Panc1 (cell line): ENCODE measurements around the gene CHCHD10. TPM values are rescaled to one million over a fixed set of nuclear protein-coding genes. Genes with fewer than 3 reads are reported as not detected.

ENCODE experiments used
- ATAC-seq: fragments of 200-7000 bp; cut with Tn5 transposase; 2 replicates; pipeline ENCODE4 v1.9.1; 2020; ENCODE audit warnings: mild to moderate bottlenecking, moderate library complexity
- BruUV-seq: library from RNA; stranded (reverse); fragments of 400-500 nt; replicated peaks from 2 replicates; lab custom pipeline; 2021; lab: Mats Ljungman, UMichigan
- CTCF ChIA-PET: fragments of 300-600 bp; sonication (Branson Sonifier 250); formaldehyde crosslinking; loops from one replicate; lab custom pipeline; 2022; ENCODE audit warnings: antibody characterized with exemption; lab: Charles Lee
- POLR2A ChIA-PET: fragments of 300-600 bp; sonication (Branson Sonifier 250); formaldehyde crosslinking; loops from one replicate; lab custom pipeline; 2022; ENCODE audit warnings: antibody characterized with exemption; lab: Charles Lee
- DNase-seq: peaks from one replicate; pipeline ENCODE4 v3.0.0-alpha.2; 2010; ENCODE audit warnings: low read depth, low spot score
- H3K27ac ChIP-seq: 2 replicates; pipeline ENCODE4 v1.5.1; 2011; ENCODE audit warnings: mild to moderate bottlenecking, low read length, inconsistent platforms
- H3K27me3 ChIP-seq: fragments of 200-500 bp; sonication (Bioruptor generic); 2 replicates; pipeline ENCODE4 v1.6.0; 2014; ENCODE audit warnings: low read length, inconsistent platforms; ENCODE audit not compliant: control insufficient read depth, insufficient read depth
- H3K36me3 ChIP-seq: fragments of 200-500 bp; sonication (Bioruptor generic); 2 replicates; pipeline ENCODE4 v1.5.1; 2014; ENCODE audit warnings: inconsistent platforms, mild to moderate bottlenecking, low read length, moderate library complexity; ENCODE audit not compliant: control insufficient read depth, insufficient read depth
- H3K4me1 ChIP-seq: 2 replicates; pipeline ENCODE4 v1.5.1; 2011; ENCODE audit warnings: inconsistent platforms, mild to moderate bottlenecking, low read length, moderate library complexity; ENCODE audit not compliant: control insufficient read depth, insufficient read depth
- H3K4me3 ChIP-seq, 2 experiments: 2 replicates each; pipeline ENCODE4 v1.5.1; 2011 to 2012; ENCODE audit warnings: low read depth in 2 of 2, low read length in 2 of 2, mild to moderate bottlenecking in 2 of 2, inconsistent platforms in 1 of 2, moderate library complexity in 1 of 2
- H3K9me3 ChIP-seq: fragments of 200-500 bp; sonication (Bioruptor generic); 2 replicates; pipeline ENCODE4 v1.5.1; 2014; ENCODE audit warnings: low read depth, mild to moderate bottlenecking, inconsistent platforms, low read length, moderate library complexity; ENCODE audit not compliant: control insufficient read depth, insufficient read depth
- POLR2AphosphoS5 ChIP-seq: IDR thresholded peaks from 2 replicates; pipeline ENCODE4 v1.6.1; 2012; ENCODE audit warnings: mild to moderate bottlenecking, low read depth, low read length, moderate library complexity
- SIN3A ChIP-seq: IDR thresholded peaks from 2 replicates; pipeline ENCODE4 v1.6.1; 2012; ENCODE audit warnings: low read depth, mild to moderate bottlenecking, low read length, moderate library complexity, borderline replicate concordance; ENCODE audit not compliant: insufficient read depth
- TCF7L2 ChIP-seq: IDR thresholded peaks from 2 replicates; pipeline ENCODE4 v1.6.1; 2011; ENCODE audit warnings: mild to moderate bottlenecking, low read depth, low read length, inconsistent platforms
- in situ Hi-C: cut with HindIII; loops from 2 replicates; pipeline ENCODE4 v1.10.0; 2016; ENCODE audit warnings: low sequenced_read_pairs, low pct_unique_long_range_greater_than_20kb
- intact Hi-C: fragments of 100-400 bp; cut with micrococcal nuclease; formaldehyde crosslinking; loops from one replicate; pipeline ENCODE4 v1.10.0; 2022; ENCODE audit not compliant: unreplicated experiment
- total RNA-seq: library from RNA; stranded (reverse); gene quantifications from one replicate; pipeline ENCODE4 v1.2.1, GENCODE V29; 2021; ENCODE audit not compliant: unreplicated experiment
- TF ChIP-seq, protein P1 (sequence below): fragments of 450-650 bp; IDR thresholded peaks from 2 replicates; pipeline ENCODE4 v1.5.1; 2017; ENCODE audit warnings: mild to moderate bottlenecking
- TF ChIP-seq, protein P2 (sequence below), 2 experiments: IDR thresholded peaks; 2 replicates each; pipeline ENCODE4 v1.6.1; 2011 to 2012; ENCODE audit warnings: low read depth in 2 of 2, control low read depth in 1 of 2, low read length in 1 of 2, mild to moderate bottlenecking in 1 of 2, moderate library complexity in 1 of 2; ENCODE audit not compliant: insufficient read depth in 1 of 2

CHCHD10 gene
- total RNA-seq, 1 experiment from 2014 or later = 84.4 TPM

- ChIA-PET CTCF (no interaction called here), POLR2A (no interaction called here)
- Histone ChIP-seq H3K27me3 (no peaks in the 10 kb centered on the region), H3K9me3 (no peaks in the 10 kb centered on the region), H3K4me1 (peaks cover 6% of the 10 kb centered on the region), H3K36me3 (no peaks in the 10 kb centered on the region), H3K4me3 (no peak overlapping the region), H3K27ac (no peak overlapping the region)
- intact Hi-C loops (loop anchor here (10.0 kb wide), 1 partner anchor 65 kb away; no protein-coding TSS in a partner anchor), in situ Hi-C loops (no loop called here)
- DNase-seq (no peak), ATAC-seq (no peak)
- TF ChIP-seq SIN3A = no peak
- TF ChIP-seq, protein P1, sequence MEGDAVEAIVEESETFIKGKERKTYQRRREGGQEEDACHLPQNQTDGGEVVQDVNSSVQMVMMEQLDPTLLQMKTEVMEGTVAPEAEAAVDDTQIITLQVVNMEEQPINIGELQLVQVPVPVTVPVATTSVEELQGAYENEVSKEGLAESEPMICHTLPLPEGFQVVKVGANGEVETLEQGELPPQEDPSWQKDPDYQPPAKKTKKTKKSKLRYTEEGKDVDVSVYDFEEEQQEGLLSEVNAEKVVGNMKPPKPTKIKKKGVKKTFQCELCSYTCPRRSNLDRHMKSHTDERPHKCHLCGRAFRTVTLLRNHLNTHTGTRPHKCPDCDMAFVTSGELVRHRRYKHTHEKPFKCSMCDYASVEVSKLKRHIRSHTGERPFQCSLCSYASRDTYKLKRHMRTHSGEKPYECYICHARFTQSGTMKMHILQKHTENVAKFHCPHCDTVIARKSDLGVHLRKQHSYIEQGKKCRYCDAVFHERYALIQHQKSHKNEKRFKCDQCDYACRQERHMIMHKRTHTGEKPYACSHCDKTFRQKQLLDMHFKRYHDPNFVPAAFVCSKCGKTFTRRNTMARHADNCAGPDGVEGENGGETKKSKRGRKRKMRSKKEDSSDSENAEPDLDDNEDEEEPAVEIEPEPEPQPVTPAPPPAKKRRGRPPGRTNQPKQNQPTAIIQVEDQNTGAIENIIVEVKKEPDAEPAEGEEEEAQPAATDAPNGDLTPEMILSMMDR = no peak
- no peak for TF ChIP-seq TCF7L2
- no peak for TF ChIP-seq POLR2AphosphoS5
- TF ChIP-seq, protein P2, sequence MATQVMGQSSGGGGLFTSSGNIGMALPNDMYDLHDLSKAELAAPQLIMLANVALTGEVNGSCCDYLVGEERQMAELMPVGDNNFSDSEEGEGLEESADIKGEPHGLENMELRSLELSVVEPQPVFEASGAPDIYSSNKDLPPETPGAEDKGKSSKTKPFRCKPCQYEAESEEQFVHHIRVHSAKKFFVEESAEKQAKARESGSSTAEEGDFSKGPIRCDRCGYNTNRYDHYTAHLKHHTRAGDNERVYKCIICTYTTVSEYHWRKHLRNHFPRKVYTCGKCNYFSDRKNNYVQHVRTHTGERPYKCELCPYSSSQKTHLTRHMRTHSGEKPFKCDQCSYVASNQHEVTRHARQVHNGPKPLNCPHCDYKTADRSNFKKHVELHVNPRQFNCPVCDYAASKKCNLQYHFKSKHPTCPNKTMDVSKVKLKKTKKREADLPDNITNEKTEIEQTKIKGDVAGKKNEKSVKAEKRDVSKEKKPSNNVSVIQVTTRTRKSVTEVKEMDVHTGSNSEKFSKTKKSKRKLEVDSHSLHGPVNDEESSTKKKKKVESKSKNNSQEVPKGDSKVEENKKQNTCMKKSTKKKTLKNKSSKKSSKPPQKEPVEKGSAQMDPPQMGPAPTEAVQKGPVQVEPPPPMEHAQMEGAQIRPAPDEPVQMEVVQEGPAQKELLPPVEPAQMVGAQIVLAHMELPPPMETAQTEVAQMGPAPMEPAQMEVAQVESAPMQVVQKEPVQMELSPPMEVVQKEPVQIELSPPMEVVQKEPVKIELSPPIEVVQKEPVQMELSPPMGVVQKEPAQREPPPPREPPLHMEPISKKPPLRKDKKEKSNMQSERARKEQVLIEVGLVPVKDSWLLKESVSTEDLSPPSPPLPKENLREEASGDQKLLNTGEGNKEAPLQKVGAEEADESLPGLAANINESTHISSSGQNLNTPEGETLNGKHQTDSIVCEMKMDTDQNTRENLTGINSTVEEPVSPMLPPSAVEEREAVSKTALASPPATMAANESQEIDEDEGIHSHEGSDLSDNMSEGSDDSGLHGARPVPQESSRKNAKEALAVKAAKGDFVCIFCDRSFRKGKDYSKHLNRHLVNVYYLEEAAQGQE (IDR thresholded peaks at IDR 0.05; ENCODE audit: insufficient read depth in 1 of 2, low read depth in 2 of 2, low read length in 1 of 2) = no peak
- BruUV-seq = no TSS peak
These were observed 12.0 kb upstream of the CHCHD10 start for GRCh38 chr22:23779731-23780130.

- BruUV-seq = no TSS peak
- H3K4me1 ChIP-seq = peaks cover 6% of the 10 kb centered on the region
- no peak overlapping the region for H3K4me3 ChIP-seq
- ChIA-PET CTCF (no interaction called here), POLR2A (no interaction called here)
- TF ChIP-seq, protein P2 (IDR thresholded peaks at IDR 0.05; ENCODE audit: insufficient read depth in 1 of 2, low read depth in 2 of 2, low read length in 1 of 2) = no peak
- TF ChIP-seq POLR2AphosphoS5 = no peak
- TF ChIP-seq, protein P1 = no peak
- no peak for TF ChIP-seq TCF7L2
- no peak for TF ChIP-seq SIN3A
- ATAC-seq = no peak
- intact Hi-C loops = loop anchor here (10.0 kb wide), 1 partner anchor 66 kb away; no protein-coding TSS in a partner anchor
- in situ Hi-C loops = no loop called here
- H3K27me3 ChIP-seq = no peaks in the 10 kb centered on the region
- H3K27ac ChIP-seq = no peak overlapping the region
- H3K9me3 ChIP-seq = no peaks in the 10 kb centered on the region
- no peak for DNase-seq
- no peaks in the 10 kb centered on the region for H3K36me3 ChIP-seq
These were observed 11.3 kb upstream of the CHCHD10 start for GRCh38 chr22:23779083-23779482.
